ENCODE measurements around the gene CEMIP. TPM values are rescaled to one million over a fixed set of nuclear protein-coding genes. Genes with fewer than 3 reads are reported as not detected.

The CEMIP gene
- total RNA-seq, 1 experiment from 2014 or later: 0.03 TPM

- DNase-seq (ENCODE audit: low read depth in 1 of 2, low spot score in 2 of 2): no peak
These were observed 46.3 kb downstream of the CEMIP start for GRCh38 chr15:80825361-80826030.

DNA sequence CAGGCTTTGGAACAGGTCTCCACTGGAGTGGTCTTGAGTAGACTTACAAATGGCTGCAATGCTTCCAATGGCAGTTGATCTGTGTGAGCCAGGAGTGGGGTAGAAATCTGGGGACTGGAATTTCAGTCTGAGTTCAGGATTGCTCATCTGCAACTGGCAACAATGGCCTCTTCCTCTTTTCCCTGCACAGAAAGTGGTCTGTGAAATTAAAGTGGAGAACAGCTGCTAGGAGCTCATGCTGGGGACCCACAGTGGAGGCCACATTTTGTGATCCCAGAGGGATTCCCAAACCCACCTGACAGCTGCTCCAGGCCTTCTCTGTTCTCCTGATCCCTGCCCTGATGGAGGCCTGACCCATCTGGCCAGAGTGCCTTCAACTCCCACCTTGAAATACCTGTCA, 49.6 kb downstream of the CEMIP start:
- DNase-seq (ENCODE audit: low read depth in 1 of 2, low spot score in 2 of 2): no peak

More at GRCh38 chr15:80825361-80826030, 46.3 kb downstream of the CEMIP start:
- no peak overlapping the region for H3K4me3 ChIP-seq
- no peak overlapping the region for H3K27ac ChIP-seq
- H3K9me3 ChIP-seq (replicated peaks): no peaks in the 10 kb centered on the region
- H3K36me3 ChIP-seq: no peaks in the 10 kb centered on the region
- H3K27me3 ChIP-seq (replicated peaks): no peaks in the 10 kb centered on the region
- no peaks in the 10 kb centered on the region for H3K4me1 ChIP-seq (replicated peaks)

GRCh38 chr15:80830677-80831076, 51.5 kb downstream of the CEMIP start:
- no peak overlapping the region for H3K27ac ChIP-seq
- no peaks in the 10 kb centered on the region for H3K36me3 ChIP-seq
- H3K4me3 ChIP-seq: no peak overlapping the region
- no peak for DNase-seq (ENCODE audit: low read depth in 1 of 2, low spot score in 2 of 2)
- H3K4me1 ChIP-seq (replicated peaks): no peaks in the 10 kb centered on the region
- no peaks in the 10 kb centered on the region for H3K27me3 ChIP-seq (replicated peaks)
- no peaks in the 10 kb centered on the region for H3K9me3 ChIP-seq (replicated peaks)

More for the DNA sequence above, 49.6 kb downstream of the CEMIP start:
- H3K4me1 ChIP-seq (replicated peaks): no peaks in the 10 kb centered on the region
- H3K4me3 ChIP-seq: no peak overlapping the region
- no peaks in the 10 kb centered on the region for H3K27me3 ChIP-seq (replicated peaks)
- no peaks in the 10 kb centered on the region for H3K9me3 ChIP-seq (replicated peaks)
- H3K27ac ChIP-seq: no peak overlapping the region
- no peaks in the 10 kb centered on the region for H3K36me3 ChIP-seq

- no peak for DNase-seq (ENCODE audit: low read depth in 1 of 2, low spot score in 2 of 2)
- no peak overlapping the region for H3K4me3 ChIP-seq
- no peaks in the 10 kb centered on the region for H3K27me3 ChIP-seq (replicated peaks)
- no peaks in the 10 kb centered on the region for H3K36me3 ChIP-seq
- H3K9me3 ChIP-seq (replicated peaks): no peaks in the 10 kb centered on the region
- H3K4me1 ChIP-seq (replicated peaks): no peaks in the 10 kb centered on the region
- H3K27ac ChIP-seq: no peak overlapping the region
These were observed 52.0 kb downstream of the CEMIP start for GRCh38 chr15:80831192-80831591.

GRCh38 chr15:80831606-80832224, 52.5 kb downstream of the CEMIP start:
- Histone ChIP-seq H3K27me3 (replicated peaks) (no peaks in the 10 kb centered on the region), H3K4me3 (no peak overlapping the region), H3K9me3 (replicated peaks) (no peaks in the 10 kb centered on the region), H3K36me3 (no peaks in the 10 kb centered on the region), H3K4me1 (replicated peaks) (no peaks in the 10 kb centered on the region), H3K27ac (no peak overlapping the region)
- DNase-seq (ENCODE audit: low read depth in 1 of 2, low spot score in 2 of 2): no peak

DNA sequence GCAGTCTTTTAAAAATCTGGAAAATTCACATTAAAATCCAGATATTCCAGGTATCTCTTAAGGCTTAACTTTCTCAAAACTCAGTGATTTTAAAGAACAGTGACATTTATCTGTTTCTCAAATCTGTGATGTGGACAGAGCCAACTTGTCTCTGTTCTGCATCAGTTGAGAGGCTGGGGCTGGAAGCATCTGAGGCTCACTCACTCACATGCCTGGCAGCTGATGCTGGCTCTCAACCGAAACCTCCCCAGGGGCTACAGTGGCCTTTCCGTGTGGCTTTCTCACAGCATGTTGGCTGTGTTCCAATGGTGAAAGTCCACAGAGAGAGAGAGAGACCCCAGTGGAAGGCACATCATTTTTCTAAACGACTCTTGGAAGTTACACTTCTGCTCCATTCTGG, 53.5 kb downstream of the CEMIP start:
- DNase-seq (ENCODE audit: low read depth in 1 of 2, low spot score in 2 of 2): no peak
- Histone ChIP-seq H3K27ac (no peak overlapping the region), H3K36me3 (no peaks in the 10 kb centered on the region), H3K4me3 (no peak overlapping the region), H3K27me3 (replicated peaks) (no peaks in the 10 kb centered on the region), H3K4me1 (replicated peaks) (no peaks in the 10 kb centered on the region), H3K9me3 (replicated peaks) (no peaks in the 10 kb centered on the region)

DNA sequence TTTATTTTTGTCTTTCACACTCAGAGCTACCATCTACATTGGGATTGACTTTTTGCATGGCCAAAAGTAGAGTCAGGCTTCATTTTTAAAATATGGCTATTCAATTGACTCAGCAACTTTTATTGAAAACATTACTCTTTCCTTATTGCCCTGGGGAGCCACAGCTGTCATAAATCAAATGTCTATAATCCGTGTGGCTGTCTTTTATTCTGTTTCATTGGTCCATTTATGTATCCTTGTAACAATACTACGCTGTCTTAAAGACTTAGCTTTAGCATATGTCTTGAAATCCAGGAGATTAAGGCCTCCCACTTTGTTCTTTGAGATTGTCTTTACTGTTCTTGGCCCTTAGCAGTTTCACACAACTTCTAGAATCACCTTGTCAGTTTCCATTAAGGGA, 55.2 kb downstream of the CEMIP start:
- Histone ChIP-seq H3K9me3 (replicated peaks) (no peaks in the 10 kb centered on the region), H3K4me3 (no peak overlapping the region), H3K27me3 (replicated peaks) (no peaks in the 10 kb centered on the region), H3K36me3 (no peaks in the 10 kb centered on the region), H3K4me1 (replicated peaks) (no peaks in the 10 kb centered on the region), H3K27ac (no peak overlapping the region)
- no peak for DNase-seq (ENCODE audit: low read depth in 1 of 2, low spot score in 2 of 2)

DNA sequence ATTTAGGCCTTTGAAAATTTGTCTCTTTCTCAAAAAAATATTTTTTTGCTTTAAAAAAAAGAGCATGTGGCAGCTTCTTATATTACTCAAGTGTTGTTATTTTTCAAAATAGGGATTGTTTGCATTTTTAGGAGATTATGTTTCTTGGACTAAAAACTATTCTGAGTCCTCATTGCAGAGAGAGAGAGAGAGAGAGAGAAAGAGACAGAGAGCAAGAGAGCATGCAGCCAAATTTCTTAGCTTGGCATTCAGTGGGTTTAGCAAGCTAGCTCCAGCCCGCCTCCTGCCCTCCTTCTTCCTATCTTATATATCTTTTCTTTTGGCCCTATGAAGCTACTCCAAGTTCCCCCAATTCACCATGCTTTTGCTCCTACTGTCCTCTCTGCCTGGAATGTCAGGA, 55.7 kb downstream of the CEMIP start:
- H3K4me1 ChIP-seq (replicated peaks): no peaks in the 10 kb centered on the region
- no peak overlapping the region for H3K4me3 ChIP-seq
- no peak for DNase-seq (ENCODE audit: low read depth in 1 of 2, low spot score in 2 of 2)
- H3K27ac ChIP-seq: no peak overlapping the region
- H3K36me3 ChIP-seq: no peaks in the 10 kb centered on the region
- no peaks in the 10 kb centered on the region for H3K9me3 ChIP-seq (replicated peaks)
- no peaks in the 10 kb centered on the region for H3K27me3 ChIP-seq (replicated peaks)

GRCh38 chr15:80835336-80835735, 56.2 kb downstream of the CEMIP start:
- H3K4me3 ChIP-seq: no peak overlapping the region
- no peaks in the 10 kb centered on the region for H3K9me3 ChIP-seq (replicated peaks)
- no peaks in the 10 kb centered on the region for H3K36me3 ChIP-seq
- no peaks in the 10 kb centered on the region for H3K27me3 ChIP-seq (replicated peaks)
- no peak for DNase-seq (ENCODE audit: low read depth in 1 of 2, low spot score in 2 of 2)
- no peaks in the 10 kb centered on the region for H3K4me1 ChIP-seq (replicated peaks)
- no peak overlapping the region for H3K27ac ChIP-seq

DNA sequence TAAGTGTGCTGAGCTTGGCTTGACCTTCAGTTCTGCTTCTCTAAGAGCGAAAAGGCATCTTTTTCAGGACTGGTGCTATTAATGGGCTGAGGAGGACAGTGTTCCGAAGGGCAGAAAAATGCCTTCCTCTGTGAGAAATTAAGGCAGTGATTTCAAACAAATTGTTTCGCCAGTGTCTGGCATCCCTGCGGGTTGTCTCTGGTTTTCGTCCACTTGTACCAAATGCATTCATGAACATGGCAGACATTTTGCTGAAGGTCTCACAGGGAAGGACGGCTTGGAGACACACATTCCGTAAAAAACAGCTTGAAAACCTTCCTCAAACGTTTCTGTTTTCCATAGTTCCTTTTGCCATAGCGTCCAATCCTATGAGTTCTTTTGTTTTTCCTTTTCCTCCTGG, 57.1 kb downstream of the CEMIP start:
- DNase-seq (ENCODE audit: low read depth in 1 of 2, low spot score in 2 of 2): no peak
- Histone ChIP-seq H3K27me3 (replicated peaks) (no peaks in the 10 kb centered on the region), H3K9me3 (replicated peaks) (no peaks in the 10 kb centered on the region), H3K27ac (no peak overlapping the region), H3K4me3 (no peak overlapping the region), H3K4me1 (replicated peaks) (no peaks in the 10 kb centered on the region), H3K36me3 (no peaks in the 10 kb centered on the region)

DNA sequence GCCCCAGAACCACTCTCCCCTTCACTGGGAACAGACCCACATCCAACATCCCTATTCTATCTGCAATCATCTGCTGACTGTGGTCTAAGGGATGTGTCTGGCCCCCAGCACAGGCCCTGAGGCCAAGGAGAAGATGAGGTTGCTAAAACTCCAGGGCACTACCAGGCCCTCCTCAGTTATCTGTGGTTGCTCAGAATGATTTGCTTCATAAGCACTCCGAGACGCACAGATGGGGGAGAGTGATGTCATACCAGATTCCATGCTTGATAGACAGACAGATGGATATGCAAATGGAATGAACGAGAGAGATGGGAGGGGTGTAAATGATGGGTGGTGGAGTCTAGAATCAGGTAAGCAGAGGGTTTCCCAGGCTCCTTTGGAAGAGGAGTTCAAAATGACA, 57.8 kb downstream of the CEMIP start:
- H3K4me3 ChIP-seq: no peak overlapping the region
- no peak for DNase-seq (ENCODE audit: low read depth in 1 of 2, low spot score in 2 of 2)
- H3K36me3 ChIP-seq: no peaks in the 10 kb centered on the region
- H3K27ac ChIP-seq: no peak overlapping the region
- no peaks in the 10 kb centered on the region for H3K9me3 ChIP-seq (replicated peaks)
- H3K27me3 ChIP-seq (replicated peaks): no peaks in the 10 kb centered on the region
- no peaks in the 10 kb centered on the region for H3K4me1 ChIP-seq (replicated peaks)

- Histone ChIP-seq H3K27ac (no peak overlapping the region), H3K27me3 (replicated peaks) (no peaks in the 10 kb centered on the region), H3K4me1 (replicated peaks) (no peaks in the 10 kb centered on the region), H3K36me3 (no peaks in the 10 kb centered on the region), H3K9me3 (replicated peaks) (no peaks in the 10 kb centered on the region), H3K4me3 (no peak overlapping the region)
- no peak for DNase-seq (ENCODE audit: low read depth in 1 of 2, low spot score in 2 of 2)
These were observed 58.8 kb downstream of the CEMIP start for GRCh38 chr15:80838012-80838411.

GRCh38 chr15:80838666-80839065, 59.5 kb downstream of the CEMIP start:
- H3K36me3 ChIP-seq: no peaks in the 10 kb centered on the region
- no peak overlapping the region for H3K27ac ChIP-seq
- no peaks in the 10 kb centered on the region for H3K27me3 ChIP-seq (replicated peaks)
- no peaks in the 10 kb centered on the region for H3K4me1 ChIP-seq (replicated peaks)
- no peak for DNase-seq (ENCODE audit: low read depth in 1 of 2, low spot score in 2 of 2)
- H3K4me3 ChIP-seq: no peak overlapping the region
- no peaks in the 10 kb centered on the region for H3K9me3 ChIP-seq (replicated peaks)

DNA sequence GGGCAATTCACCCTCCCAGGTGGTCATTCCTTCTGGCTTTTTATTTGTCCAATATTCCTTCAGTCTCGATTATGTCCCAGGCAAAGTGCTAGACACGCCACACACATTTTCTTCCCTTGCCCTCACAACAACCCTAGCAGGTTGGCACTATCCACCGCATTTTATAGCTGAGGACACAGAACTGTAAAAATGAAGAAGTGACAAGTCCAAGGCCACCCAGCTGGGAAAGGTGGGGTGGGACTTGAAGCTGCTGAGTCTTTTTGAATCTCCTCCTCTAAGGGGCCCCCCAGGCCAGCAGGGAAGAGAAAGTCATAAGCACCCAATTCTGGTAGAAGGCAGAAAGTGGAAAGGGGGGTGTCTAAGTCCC, 60.6 kb downstream of the CEMIP start:
- Histone ChIP-seq H3K4me1 (replicated peaks) (no peaks in the 10 kb centered on the region), H3K27ac (no peak overlapping the region), H3K4me3 (no peak overlapping the region), H3K9me3 (replicated peaks) (no peaks in the 10 kb centered on the region), H3K27me3 (replicated peaks) (no peaks in the 10 kb centered on the region), H3K36me3 (no peaks in the 10 kb centered on the region)
- DNase-seq (ENCODE audit: low read depth in 1 of 2, low spot score in 2 of 2): no peak

All from SJSA1 (cell line).